Fibroblast of mammary gland (primary cell): ENCODE measurements around the gene RPUSD1.

Experiments used
- DNase-seq: peaks from one replicate; pipeline ENCODE4 v3.0.0-alpha.2; 2010; ENCODE audit warnings: low read depth
- H3K4me3 ChIP-seq: 2 replicates; pipeline ENCODE4 v1.5.1; 2011; ENCODE audit warnings: low read depth, mild to moderate bottlenecking, low read length, moderate library complexity; ENCODE audit not compliant: control insufficient read depth
- CTCF ChIP-seq: conservative IDR thresholded peaks from 2 replicates; pipeline ENCODE4 v1.5.1; 2011; ENCODE audit warnings: low read depth, low read length, inconsistent platforms; ENCODE audit not compliant: control insufficient read depth, insufficient read depth

Gene RPUSD1

GRCh38 chr16:819336-820043 is 31.3 kb upstream of the RPUSD1 start:
- H3K4me3 ChIP-seq: no peak overlapping the region
- no peak for TF ChIP-seq CTCF
- DNase-seq: no peak

GRCh38 chr16:818592-818991 is 30.4 kb upstream of the RPUSD1 start:
- no peak for DNase-seq
- no peak for TF ChIP-seq CTCF
- H3K4me3 ChIP-seq: no peak overlapping the region

GRCh38 chr16:818132-818531 is 30.0 kb upstream of the RPUSD1 start:
- no peak for DNase-seq
- TF ChIP-seq CTCF: no peak
- H3K4me3 ChIP-seq: no peak overlapping the region

GRCh38 chr16:817001-817906 is 29.1 kb upstream of the RPUSD1 start:
- no peak for DNase-seq
- no peak overlapping the region for H3K4me3 ChIP-seq
- no peak for TF ChIP-seq CTCF

- no peak for TF ChIP-seq CTCF
- H3K4me3 ChIP-seq: no peak overlapping the region
- DNase-seq: no peak
Observed at GRCh38 chr16:815861-816260, 27.7 kb upstream of the RPUSD1 start.

- peak; percentile 28 for DNase-seq
- no peak for TF ChIP-seq CTCF
- no peak overlapping the region for H3K4me3 ChIP-seq
Observed at GRCh38 chr16:814974-815373, 26.8 kb upstream of the RPUSD1 start.
